ENCODE measurements around the gene MYO19. TPM values are rescaled to one million over a fixed set of nuclear protein-coding genes. Genes with fewer than 3 reads are reported as not detected.

The MYO19 gene
- total RNA-seq, 5 donors from 2014 or later (not counting 1 experiment from before 2014, with no cell fraction given) = 73.1 to 80.8 (median 79.4) TPM

DNA sequence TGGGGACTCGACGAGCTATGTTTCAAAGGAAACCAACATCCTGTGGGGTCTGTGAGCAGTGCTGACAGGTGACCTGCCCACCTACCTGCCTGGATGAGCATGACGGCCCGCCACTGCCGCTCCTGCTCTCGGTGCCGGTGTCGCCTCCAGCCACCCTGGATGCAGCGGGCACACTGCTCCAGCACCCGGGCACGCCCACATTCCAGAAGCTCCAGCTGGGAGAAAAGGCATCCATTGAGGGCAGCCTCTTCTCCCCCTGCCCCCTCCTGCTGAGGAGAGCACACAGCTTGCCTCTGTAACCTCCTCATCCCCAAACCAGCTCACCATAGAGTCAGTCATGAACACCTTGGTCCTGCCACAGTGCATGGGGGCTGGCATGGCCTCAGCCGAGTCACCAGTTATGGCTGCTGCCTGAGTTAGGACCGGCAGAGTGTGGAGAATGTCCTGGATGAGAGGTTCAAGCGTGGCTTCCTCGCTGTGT is 33.9 kb downstream of the MYO19 start:
- Mint-ChIP-seq H3K27ac (no peak overlapping the region), H3K4me3 (no peak overlapping the region), H3K4me1 (peaks cover 0 to 1% (median 0%) of the 10 kb centered on the region in 3 donors), H3K36me3 (peaks cover 23% of the 10 kb centered on the region), H3K27me3 (no peaks in the 10 kb centered on the region), H3K9me3 (no peaks in the 10 kb centered on the region)
- peaks cover 14 to 71% of the 10 kb centered on the region in 2 donors for H3K36me3 ChIP-seq (ENCODE audit: control insufficient read depth in 2 of 2, extremely low read depth in 1 of 2, insufficient read depth in 1 of 2, low read length in 1 of 2)
- DNase-seq = no peak
- no peak for ATAC-seq (replicated peaks in 1 of 4)
- H3K27me3 ChIP-seq (replicated peaks in 1 of 2; ENCODE audit: control insufficient read depth in 2 of 2, extremely low read depth in 1 of 2, insufficient read depth in 2 of 2, low read length in 1 of 2) = no peaks in the 10 kb centered on the region
- H3K9me3 ChIP-seq = no peaks in the 10 kb centered on the region
- CTCF ChIA-PET = no interaction called here
- WGBS (ENCODE audit: insufficient coverage) = 98% methylated on average over 5 of the region's 15 CpGs
- peak overlapping the region; percentile 10 for H3K27ac ChIP-seq (ENCODE audit: low read length)
- POLR2A ChIA-PET = interaction anchor here in 1 of 2 donors (0.6 kb wide), 1 partner anchor 385 kb away, joined by 4 read pairs; no protein-coding TSS in a partner anchor
- no peak overlapping the region for H3K4me3 ChIP-seq (ENCODE audit: control insufficient read depth in 1 of 2, extremely low read depth in 1 of 2, low read length in 1 of 2)
- H3K4me1 ChIP-seq (ENCODE audit: control insufficient read depth in 1 of 2, extremely low read depth in 1 of 2, insufficient read depth in 2 of 2, low read length in 2 of 2) = no peaks in the 10 kb centered on the region

DNA sequence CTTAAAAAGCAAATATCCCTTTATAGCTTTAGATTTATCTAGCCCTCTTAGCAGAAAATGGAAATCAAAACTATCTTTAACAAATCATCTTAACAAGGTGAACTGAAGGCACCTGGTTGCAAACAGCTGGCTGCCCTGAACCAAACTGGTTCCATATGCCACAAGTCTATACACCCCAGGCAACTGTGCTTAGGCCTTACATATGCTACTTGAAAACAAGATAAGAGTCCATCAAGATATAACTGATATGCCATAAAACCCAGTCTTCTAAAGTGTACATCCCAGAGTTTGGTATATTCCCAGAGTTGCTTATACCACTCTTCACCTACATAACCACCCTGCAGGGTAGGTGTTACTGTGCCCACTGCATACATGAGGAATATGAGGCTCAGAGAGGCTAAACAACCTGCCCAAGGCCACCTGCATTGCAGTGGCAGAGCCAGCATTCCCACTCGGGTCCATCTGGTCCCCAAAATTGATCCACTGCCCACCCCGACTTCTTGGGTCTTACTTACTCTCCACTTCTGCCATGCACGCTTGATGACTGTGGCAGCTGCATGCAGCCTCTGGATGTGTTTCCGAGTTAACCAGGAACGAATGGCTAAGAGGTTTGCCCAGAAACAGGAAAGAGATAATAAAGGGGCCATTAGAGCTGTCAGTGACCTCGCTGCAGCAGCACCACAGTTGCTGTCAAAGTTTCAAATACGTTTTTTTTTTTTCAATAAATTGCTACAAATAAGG is 35.9 kb downstream of the MYO19 start:
- DNase-seq (no peak), ATAC-seq (replicated peaks in 1 of 4) (no peak)
- no peak overlapping the region for H3K4me3 ChIP-seq (ENCODE audit: control insufficient read depth in 1 of 2, extremely low read depth in 1 of 2, low read length in 1 of 2)
- peaks cover 11 to 74% of the 10 kb centered on the region in 2 donors for H3K36me3 ChIP-seq (ENCODE audit: control insufficient read depth in 2 of 2, extremely low read depth in 1 of 2, insufficient read depth in 1 of 2, low read length in 1 of 2)
- Mint-ChIP-seq H3K27ac (peak overlapping the region in 1 of 2 donors; percentile 52), H3K36me3 (peaks cover 24% of the 10 kb centered on the region), H3K9me3 (no peaks in the 10 kb centered on the region), H3K4me3 (no peak overlapping the region), H3K4me1 (peaks cover 0 to 3% (median 3%) of the 10 kb centered on the region in 3 donors), H3K27me3 (no peaks in the 10 kb centered on the region)
- H3K9me3 ChIP-seq = no peaks in the 10 kb centered on the region
- ChIA-PET POLR2A (interaction anchor here in 1 of 2 donors (0.6 to 0.7 kb wide), 2 partner anchors 9 to 1216 kb away, joined by 4 to 10 read pairs; no protein-coding TSS in a partner anchor), CTCF (interaction anchor here in 1 of 2 donors (0.9 kb wide), 1 partner anchor 9 kb away, joined by 3 read pairs; no protein-coding TSS in a partner anchor)
- 93% methylated on average over 4 of the region's 7 CpGs for WGBS (ENCODE audit: insufficient coverage)
- no peak overlapping the region for H3K27ac ChIP-seq (ENCODE audit: low read length)
- no peaks in the 10 kb centered on the region for H3K27me3 ChIP-seq (replicated peaks in 1 of 2; ENCODE audit: control insufficient read depth in 2 of 2, extremely low read depth in 1 of 2, insufficient read depth in 2 of 2, low read length in 1 of 2)
- H3K4me1 ChIP-seq (ENCODE audit: control insufficient read depth in 1 of 2, extremely low read depth in 1 of 2, insufficient read depth in 2 of 2, low read length in 2 of 2) = no peaks in the 10 kb centered on the region

DNA sequence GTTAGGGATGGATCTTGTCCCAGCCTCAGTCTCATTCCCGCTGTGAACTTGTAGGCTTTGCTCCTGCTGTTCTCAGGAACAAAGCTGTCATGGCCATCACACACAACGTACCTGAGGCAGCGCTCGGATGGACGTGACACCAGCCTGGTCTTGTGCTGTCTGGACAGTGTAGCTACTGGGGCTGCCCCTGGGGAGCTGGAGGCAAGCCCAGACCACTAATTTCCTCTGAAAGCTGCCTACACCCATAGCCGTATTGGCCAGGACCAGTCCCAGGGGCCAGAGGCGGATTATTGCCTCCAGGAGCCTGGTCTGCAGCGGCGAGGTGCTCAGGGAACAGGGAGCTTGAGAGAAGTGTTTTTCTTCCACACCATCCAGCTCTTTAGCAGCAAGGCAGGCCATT is 36.5 kb downstream of the MYO19 start:
- Mint-ChIP-seq H3K4me1 (peaks cover 0 to 3% (median 3%) of the 10 kb centered on the region in 3 donors), H3K27me3 (no peaks in the 10 kb centered on the region), H3K9me3 (no peaks in the 10 kb centered on the region), H3K27ac (no peak overlapping the region), H3K36me3 (peaks cover 24% of the 10 kb centered on the region), H3K4me3 (no peak overlapping the region)
- CTCF ChIA-PET = interaction anchor here in 1 of 2 donors (0.9 kb wide), 1 partner anchor 8 kb away, joined by 3 read pairs; no protein-coding TSS in a partner anchor
- ATAC-seq (replicated peaks in 1 of 4) = no peak
- H3K4me3 ChIP-seq (ENCODE audit: control insufficient read depth in 1 of 2, extremely low read depth in 1 of 2, low read length in 1 of 2) = no peak overlapping the region
- no peaks in the 10 kb centered on the region for H3K4me1 ChIP-seq (ENCODE audit: control insufficient read depth in 1 of 2, extremely low read depth in 1 of 2, insufficient read depth in 2 of 2, low read length in 2 of 2)
- POLR2A ChIA-PET = interaction anchor here in 1 of 2 donors (0.6 kb wide), 1 partner anchor 8 kb away, joined by 10 read pairs; no protein-coding TSS in a partner anchor
- peak in 1 of 35 experiments; percentile 8 for DNase-seq
- H3K36me3 ChIP-seq (ENCODE audit: control insufficient read depth in 2 of 2, extremely low read depth in 1 of 2, insufficient read depth in 1 of 2, low read length in 1 of 2) = peaks cover 14 to 74% of the 10 kb centered on the region in 2 donors
- no peaks in the 10 kb centered on the region for H3K9me3 ChIP-seq
- H3K27ac ChIP-seq (ENCODE audit: low read length) = no peak overlapping the region
- WGBS (ENCODE audit: insufficient coverage) = 96% methylated on average over 5 of the region's 9 CpGs
- H3K27me3 ChIP-seq (replicated peaks in 1 of 2; ENCODE audit: control insufficient read depth in 2 of 2, extremely low read depth in 1 of 2, insufficient read depth in 2 of 2, low read length in 1 of 2) = no peaks in the 10 kb centered on the region

DNA sequence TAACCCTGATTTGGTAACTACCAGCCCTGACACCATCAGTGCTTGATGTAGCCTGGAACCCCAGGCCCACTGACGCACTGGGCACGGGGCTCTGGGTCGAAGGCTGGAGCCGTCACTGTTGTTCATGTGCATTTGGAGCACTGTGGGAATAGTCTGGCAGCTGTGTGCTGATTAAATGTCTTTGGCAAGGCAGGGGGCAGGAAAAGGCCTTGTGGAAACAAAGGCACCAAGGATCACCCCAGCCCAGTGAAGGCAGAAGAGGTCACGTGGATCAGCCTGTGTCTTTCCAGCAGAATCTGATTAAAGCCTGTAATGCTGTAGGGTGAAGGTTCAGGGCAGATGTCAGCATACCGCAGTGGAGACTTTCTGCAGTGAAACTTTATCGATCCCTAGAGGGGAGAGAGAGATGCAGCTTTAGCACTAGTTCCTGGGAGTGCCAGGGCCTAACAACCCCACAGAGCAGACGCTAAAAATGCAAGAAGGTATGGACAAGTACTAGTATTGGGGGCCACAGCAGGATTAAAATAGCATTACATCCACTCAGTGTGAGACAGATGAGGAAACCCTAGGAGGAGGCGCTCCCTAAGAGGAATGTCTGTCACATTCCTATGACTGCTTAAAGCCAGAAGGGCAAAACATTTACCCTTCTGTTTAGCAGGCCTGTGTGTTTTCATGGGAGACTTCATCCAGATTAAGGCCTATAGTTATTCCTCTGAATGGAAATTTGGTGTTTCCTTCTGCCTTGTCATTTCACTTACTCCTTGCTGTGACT is 38.5 kb downstream of the MYO19 start:
- Mint-ChIP-seq H3K36me3 (peaks cover 35% of the 10 kb centered on the region), H3K4me3 (no peak overlapping the region), H3K4me1 (peaks cover 11 to 20% (median 20%) of the 10 kb centered on the region in 3 donors), H3K27ac (no peak overlapping the region), H3K9me3 (no peaks in the 10 kb centered on the region), H3K27me3 (no peaks in the 10 kb centered on the region)
- 94% methylated on average over 7 of the region's 9 CpGs for WGBS (ENCODE audit: insufficient coverage)
- POLR2A ChIA-PET = no interaction called here
- no peaks in the 10 kb centered on the region for H3K9me3 ChIP-seq
- CTCF ChIA-PET = interaction anchor here in 1 of 2 donors (0.6 kb wide), 1 partner anchor 72 kb away, joined by 3 read pairs; no protein-coding TSS in a partner anchor
- H3K27me3 ChIP-seq (replicated peaks in 1 of 2; ENCODE audit: control insufficient read depth in 2 of 2, extremely low read depth in 1 of 2, insufficient read depth in 2 of 2, low read length in 1 of 2) = no peaks in the 10 kb centered on the region
- no peak for ATAC-seq (replicated peaks in 1 of 4)
- H3K4me1 ChIP-seq (ENCODE audit: control insufficient read depth in 1 of 2, extremely low read depth in 1 of 2, insufficient read depth in 2 of 2, low read length in 2 of 2) = peaks cover 0 to 2% of the 10 kb centered on the region in 2 experiments
- peaks cover 29 to 82% of the 10 kb centered on the region in 2 donors for H3K36me3 ChIP-seq (ENCODE audit: control insufficient read depth in 2 of 2, extremely low read depth in 1 of 2, insufficient read depth in 1 of 2, low read length in 1 of 2)
- DNase-seq = peak in 1 of 35 experiments; percentile 9
- no peak overlapping the region for H3K27ac ChIP-seq (ENCODE audit: low read length)
- no peak overlapping the region for H3K4me3 ChIP-seq (ENCODE audit: control insufficient read depth in 1 of 2, extremely low read depth in 1 of 2, low read length in 1 of 2)

DNA sequence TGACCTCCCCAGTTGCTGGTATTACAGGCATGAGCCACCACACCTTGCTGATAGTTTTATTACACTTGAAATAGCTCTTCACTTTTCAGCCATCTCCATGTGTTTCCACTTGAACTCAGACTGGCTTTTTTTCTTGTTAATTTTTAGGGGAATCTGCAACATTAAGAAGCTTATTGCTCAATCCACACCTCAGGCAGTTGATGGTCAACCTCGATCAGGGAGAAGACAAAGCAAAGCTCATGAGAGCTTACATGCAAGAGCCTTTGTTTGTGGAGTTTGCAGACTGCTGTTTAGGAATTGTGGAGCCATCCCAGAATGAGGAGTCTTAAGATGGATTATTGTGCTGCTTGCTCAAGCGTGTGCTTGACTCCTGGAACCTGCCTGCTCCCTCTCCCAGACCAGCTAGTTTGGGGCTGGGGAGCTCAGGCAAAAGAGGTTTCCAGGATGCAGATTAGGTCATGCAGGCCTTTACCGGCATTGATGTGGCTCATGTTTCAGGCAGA is 39.5 kb downstream of the MYO19 start:
- ATAC-seq (replicated peaks in 1 of 4) (no peak), DNase-seq (no peak)
- POLR2A ChIA-PET = no interaction called here
- 87% methylated on average over 3 of the region's 3 CpGs for WGBS (ENCODE audit: insufficient coverage)
- no peaks in the 10 kb centered on the region for H3K9me3 Mint-ChIP-seq
- no peak overlapping the region for H3K4me3 Mint-ChIP-seq
- no peak overlapping the region for H3K4me3 ChIP-seq (ENCODE audit: control insufficient read depth in 1 of 2, extremely low read depth in 1 of 2, low read length in 1 of 2)
- H3K4me1 ChIP-seq (ENCODE audit: control insufficient read depth in 1 of 2, extremely low read depth in 1 of 2, insufficient read depth in 2 of 2, low read length in 2 of 2) = peaks cover 0 to 8% of the 10 kb centered on the region in 2 experiments
- no peaks in the 10 kb centered on the region for H3K27me3 Mint-ChIP-seq
- H3K27ac Mint-ChIP-seq = no peak overlapping the region
- H3K36me3 Mint-ChIP-seq = peaks cover 37% of the 10 kb centered on the region
- H3K36me3 ChIP-seq (ENCODE audit: control insufficient read depth in 2 of 2, extremely low read depth in 1 of 2, insufficient read depth in 1 of 2, low read length in 1 of 2) = peaks cover 30 to 76% of the 10 kb centered on the region in 2 donors
- H3K4me1 Mint-ChIP-seq = peaks cover 17 to 26% (median 26%) of the 10 kb centered on the region in 3 donors
- no peaks in the 10 kb centered on the region for H3K9me3 ChIP-seq
- H3K27me3 ChIP-seq (replicated peaks in 1 of 2; ENCODE audit: control insufficient read depth in 2 of 2, extremely low read depth in 1 of 2, insufficient read depth in 2 of 2, low read length in 1 of 2) = no peaks in the 10 kb centered on the region
- H3K27ac ChIP-seq (ENCODE audit: low read length) = no peak overlapping the region
- CTCF ChIA-PET = interaction anchor here in 1 of 2 donors (0.7 kb wide), 1 partner anchor 9 kb away, joined by 3 read pairs; the partner anchor contains the start of gene ZNHIT3

DNA sequence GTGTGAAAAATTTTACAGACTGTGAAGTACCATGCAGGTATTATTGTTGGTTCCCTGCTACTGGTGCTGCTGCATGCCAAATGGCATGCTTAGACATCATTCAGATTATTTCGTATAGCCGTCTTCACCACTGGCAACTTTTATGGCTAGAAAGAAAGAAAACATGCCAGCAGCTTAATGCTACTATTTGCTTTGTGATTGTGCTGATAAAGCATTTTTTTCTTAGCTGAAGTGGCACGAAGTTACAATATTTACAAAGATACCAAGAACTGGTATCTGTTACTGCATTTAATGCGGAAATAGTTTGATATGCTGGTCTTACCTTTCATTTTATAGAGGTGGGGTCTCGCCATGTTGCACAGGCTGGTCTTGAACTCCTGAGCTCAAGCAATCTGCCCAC is 40.0 kb downstream of the MYO19 start:
- ChIA-PET POLR2A (no interaction called here), CTCF (no interaction called here)
- no peak overlapping the region for H3K4me3 ChIP-seq (ENCODE audit: control insufficient read depth in 1 of 2, extremely low read depth in 1 of 2, low read length in 1 of 2)
- ATAC-seq (replicated peaks in 1 of 4) (no peak), DNase-seq (no peak)
- Mint-ChIP-seq H3K36me3 (peaks cover 40% of the 10 kb centered on the region), H3K4me3 (no peak overlapping the region), H3K27me3 (no peaks in the 10 kb centered on the region), H3K9me3 (no peaks in the 10 kb centered on the region), H3K27ac (no peak overlapping the region), H3K4me1 (peaks cover 22 to 30% (median 30%) of the 10 kb centered on the region in 3 donors)
- WGBS (ENCODE audit: insufficient coverage) = no CpG with 5 or more reads among the region's 5 CpGs
- H3K27ac ChIP-seq (ENCODE audit: low read length) = no peak overlapping the region
- H3K36me3 ChIP-seq (ENCODE audit: control insufficient read depth in 2 of 2, extremely low read depth in 1 of 2, insufficient read depth in 1 of 2, low read length in 1 of 2) = peaks cover 30 to 76% of the 10 kb centered on the region in 2 donors
- H3K4me1 ChIP-seq (ENCODE audit: control insufficient read depth in 1 of 2, extremely low read depth in 1 of 2, insufficient read depth in 2 of 2, low read length in 2 of 2) = peaks cover 0 to 9% of the 10 kb centered on the region in 2 experiments
- no peaks in the 10 kb centered on the region for H3K27me3 ChIP-seq (replicated peaks in 1 of 2; ENCODE audit: control insufficient read depth in 2 of 2, extremely low read depth in 1 of 2, insufficient read depth in 2 of 2, low read length in 1 of 2)
- no peaks in the 10 kb centered on the region for H3K9me3 ChIP-seq
